ENCODE data around the gene SCTR.

SCTR gene

DNA sequence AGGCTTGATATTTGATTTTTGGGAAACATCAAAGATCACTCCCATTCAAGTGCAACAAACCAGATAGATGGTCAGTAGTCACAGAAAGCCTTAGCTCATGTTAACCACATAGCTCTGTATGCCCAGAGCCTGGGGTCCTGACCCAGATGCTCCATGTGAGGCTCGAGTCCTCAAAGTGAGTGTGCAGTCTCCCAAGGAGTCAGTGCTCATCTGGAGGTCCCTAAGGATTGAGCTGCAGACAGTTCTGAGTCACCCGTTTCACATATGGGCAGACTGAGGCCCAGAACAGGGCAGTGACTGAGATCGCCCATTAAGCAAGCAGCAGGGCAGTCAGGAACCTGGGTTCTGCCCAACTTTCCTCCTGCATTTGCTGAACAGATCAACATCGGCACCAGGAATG, 83.4 kb downstream of the SCTR start:
- DNase-seq, result no peak

- no peak for DNase-seq
Observed at GRCh38 chr2:119440501-119440870, 83.8 kb downstream of the SCTR start.

DNA sequence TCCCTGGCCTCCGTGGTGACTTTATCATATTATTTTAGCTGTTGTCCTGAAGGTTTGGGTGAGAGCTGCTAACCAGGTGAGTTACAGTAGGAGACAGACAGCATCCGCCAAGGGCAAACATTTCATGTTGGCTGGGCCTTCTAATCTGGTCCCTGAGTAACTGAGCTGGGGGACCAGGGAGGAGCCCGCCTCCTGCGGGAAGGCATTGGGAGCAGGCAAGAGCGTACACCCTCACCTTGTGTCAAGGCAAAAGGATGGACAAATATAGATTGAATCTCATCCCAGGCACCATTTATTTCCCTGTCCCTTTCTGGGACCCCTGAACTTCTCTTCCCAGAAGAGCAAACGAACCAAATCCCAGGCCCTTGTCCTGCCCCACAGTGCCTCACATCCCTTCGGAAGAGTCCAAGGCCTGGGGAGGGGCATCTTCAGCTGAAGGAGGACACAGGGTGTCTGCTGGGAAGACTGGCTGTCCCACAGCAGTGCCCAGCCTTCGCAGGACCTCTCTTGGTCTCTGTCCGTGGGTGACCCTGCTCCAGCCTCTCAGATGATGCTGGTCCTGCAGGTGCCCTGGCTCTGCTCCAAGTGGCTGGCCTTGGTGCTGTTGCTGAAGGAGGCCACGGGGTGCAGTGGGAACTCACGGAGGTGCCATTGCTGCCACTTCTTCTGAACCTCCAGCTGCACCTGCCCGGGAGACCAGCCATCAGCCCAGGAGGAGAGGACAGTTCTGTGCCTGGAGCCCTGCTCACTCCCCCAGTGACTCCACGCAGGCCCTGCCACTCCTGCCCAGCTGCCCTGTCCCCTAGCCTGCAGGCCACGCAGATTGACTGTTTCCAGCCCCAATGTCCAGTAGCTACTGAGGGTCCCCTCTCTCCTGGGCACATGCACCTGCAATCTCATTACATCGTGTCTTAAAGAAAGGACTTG, 84.4 kb downstream of the SCTR start:
- no peak for DNase-seq

DNA sequence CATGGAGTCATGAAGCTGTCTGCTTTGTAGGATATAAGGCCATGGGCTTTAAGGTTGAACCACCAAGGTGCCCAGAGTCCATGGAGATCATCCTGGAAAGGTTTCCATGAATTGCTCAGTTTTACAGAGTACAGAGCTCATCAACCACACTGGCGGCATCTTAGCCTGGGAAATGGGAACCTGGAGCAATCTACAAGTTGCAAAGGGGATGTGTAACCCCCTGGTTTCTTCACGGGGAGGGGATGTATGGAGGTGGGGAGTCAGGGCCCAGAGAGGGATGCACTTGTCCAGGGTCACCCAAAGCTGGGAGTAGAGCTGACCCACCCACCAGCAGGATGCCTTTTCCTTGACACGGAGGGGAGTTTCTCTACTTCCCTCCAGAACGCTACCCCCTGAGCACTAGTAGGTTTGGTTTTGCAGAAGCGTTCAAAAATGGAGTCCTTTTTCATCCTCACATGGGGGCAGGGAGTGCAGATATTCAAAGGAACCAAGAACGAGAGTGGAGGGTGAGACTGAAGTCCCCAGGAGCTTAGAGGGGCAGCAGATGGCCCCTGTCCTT, 85.5 kb downstream of the SCTR start:
- no peak for DNase-seq

DNA sequence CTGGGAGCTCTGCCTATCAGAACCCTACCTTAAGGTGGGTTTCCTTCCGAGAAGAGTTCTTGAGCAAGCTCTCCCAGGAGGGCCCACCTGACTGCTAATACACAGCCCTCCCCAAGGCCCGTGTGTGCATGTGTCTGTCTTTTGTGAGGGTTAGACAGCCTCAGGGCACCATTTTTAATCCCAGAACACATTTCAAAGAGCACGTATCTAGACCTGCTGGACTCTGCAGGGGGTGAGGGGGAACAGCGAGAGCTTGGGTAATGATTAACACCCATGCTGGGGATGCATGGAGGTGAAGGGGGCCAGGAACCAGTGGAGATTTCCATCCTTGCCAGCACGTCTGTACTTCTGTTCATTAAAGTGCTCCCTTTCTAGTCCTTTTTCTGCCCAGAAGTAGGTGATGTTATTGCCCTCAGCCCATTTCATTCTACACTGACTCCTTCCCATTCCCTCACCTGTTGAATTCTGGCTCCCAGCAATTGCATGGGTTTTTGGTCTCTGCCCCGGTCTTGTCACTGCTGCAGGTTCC, 86.1 kb downstream of the SCTR start:
- DNase-seq, result no peak

DNA sequence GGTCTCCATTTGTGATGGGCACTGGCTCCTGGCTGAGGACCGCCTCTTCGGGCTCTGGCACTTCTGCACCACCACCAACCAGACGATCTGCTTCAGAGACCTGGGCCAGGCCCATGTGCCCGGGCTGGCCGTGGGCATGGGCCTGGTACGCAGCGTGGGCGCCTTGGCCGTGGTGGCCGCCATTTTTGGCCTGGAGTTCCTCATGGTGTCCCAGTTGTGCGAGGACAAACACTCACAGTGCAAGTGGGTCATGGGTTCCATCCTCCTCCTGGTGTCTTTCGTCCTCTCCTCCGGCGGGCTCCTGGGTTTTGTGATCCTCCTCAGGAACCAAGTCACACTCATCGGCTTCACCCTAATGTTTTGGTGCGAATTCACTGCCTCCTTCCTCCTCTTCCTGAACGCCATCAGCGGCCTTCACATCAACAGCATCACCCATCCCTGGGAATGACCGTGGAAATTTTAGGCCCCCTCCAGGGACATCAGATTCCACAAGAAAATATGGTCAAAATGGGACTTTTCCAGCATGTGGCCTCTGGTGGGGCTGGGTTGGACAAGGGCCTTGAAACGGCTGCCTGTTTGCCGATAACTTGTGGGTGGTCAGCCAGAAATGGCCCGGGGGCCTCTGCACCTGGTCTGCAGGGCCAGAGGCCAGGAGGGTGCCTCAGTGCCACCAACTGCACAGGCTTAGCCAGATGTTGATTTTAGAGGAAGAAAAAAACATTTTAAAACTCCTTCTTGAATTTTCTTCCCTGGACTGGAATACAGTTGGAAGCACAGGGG, 87.1 kb downstream of the SCTR start:
- no peak for DNase-seq

GRCh38 chr2:119435953-119436297, 88.4 kb downstream of the SCTR start:
- DNase-seq, result no peak

GRCh38 chr2:119435081-119435952, 89.0 kb downstream of the SCTR start:
- no peak for DNase-seq

DNA sequence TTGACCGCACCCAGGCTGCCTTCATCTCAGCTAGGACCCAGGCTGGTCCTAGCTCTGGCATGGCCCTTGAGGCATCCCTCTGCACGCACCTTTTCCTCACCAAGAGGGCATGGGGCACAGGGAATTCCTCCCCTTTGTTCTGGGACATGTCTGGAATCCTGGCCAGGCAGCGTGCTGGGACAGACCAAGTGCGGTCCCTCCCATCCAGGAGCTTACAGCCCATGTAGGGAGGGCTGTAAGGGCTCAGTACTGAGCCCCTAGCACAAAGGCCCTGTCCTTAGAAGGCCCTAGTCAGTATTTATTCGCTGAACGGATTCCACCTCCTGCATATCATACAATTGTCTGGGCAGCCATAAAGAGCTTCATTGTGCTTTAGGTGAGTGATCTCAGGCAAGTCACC, 89.6 kb downstream of the SCTR start:
- no peak for DNase-seq

- DNase-seq, result no peak
Observed at GRCh38 chr2:119433636-119434327, 90.5 kb downstream of the SCTR start.

GRCh38 chr2:119432851-119433522, 91.3 kb downstream of the SCTR start:
- no peak for DNase-seq

GRCh38 chr2:119431976-119432850, 92.1 kb downstream of the SCTR start:
- no peak for DNase-seq

DNA sequence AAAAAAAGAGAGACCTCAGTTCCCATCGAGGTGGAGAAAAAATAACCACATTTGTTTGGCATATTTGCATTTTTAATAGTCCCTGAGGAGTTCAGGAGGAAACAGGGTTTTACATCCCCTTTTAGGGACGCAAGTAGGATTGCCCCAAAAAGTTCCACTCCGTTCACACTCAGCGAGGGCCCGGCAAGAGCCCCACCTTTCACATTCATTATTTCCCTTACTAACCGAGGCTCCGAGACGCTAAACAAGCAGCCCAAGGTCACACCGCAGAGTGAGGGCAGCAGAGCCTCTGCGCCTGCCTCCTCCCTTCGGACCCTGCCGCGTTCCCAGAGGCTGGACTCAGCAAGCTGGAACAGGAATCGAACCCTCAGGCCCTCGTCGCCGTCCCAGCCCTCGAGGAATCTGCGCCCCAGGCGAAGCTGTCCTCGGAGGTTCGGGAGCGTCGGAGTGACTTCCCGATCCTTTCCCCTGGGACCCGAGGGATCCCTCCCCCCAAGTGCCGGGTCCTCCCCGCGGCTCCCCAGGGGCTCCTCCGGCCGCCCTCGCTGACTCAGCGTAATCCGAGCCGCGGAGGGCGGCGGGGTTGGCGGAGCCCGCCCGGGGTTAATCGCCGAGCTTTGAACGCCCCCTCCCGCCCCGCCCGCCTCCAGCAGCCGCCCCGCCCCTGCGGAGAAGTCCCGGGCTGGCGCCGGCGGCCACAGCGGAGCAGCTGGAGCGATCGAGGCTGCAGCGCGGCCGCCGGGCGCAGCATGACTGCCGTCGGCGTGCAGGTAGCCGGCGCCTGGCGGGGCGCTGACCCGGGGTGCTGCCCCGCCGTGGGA, 92.9 kb downstream of the SCTR start, which contains the start of gene TMEM37:
Gene TMEM37, plus strand, starts transcription at position 700 of the 821 bp plus-strand sequence. Its CDS starts 50 bp downstream, at position 750.
- DNase-seq, result no peak

DNA sequence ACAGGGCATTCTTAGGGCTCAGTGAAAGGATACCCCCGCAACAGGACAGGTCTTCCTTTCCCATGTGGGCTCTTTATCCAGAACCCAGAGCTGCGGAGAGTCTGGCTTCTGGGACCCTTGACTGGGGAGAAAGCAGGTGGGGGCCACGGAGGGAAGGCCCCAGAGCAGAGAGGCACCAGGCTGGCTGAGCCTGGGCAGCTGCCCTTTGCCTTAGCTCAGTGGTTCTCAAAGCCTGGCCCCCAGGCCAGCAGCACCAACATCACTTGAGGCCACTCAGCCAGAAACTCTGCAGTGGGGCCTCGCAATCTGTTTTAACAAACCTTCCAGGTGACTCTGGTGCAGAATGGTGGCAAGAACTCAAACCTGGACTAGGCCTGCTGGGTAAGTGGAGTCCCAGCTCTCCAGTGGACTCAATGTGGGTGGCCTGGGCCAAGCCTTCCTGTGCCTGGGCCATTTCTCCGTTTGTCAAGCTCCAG, 94.2 kb downstream of the SCTR start:
- no peak for DNase-seq

GRCh38 chr2:119429225-119429981, 94.9 kb downstream of the SCTR start:
- no peak for DNase-seq

DNA sequence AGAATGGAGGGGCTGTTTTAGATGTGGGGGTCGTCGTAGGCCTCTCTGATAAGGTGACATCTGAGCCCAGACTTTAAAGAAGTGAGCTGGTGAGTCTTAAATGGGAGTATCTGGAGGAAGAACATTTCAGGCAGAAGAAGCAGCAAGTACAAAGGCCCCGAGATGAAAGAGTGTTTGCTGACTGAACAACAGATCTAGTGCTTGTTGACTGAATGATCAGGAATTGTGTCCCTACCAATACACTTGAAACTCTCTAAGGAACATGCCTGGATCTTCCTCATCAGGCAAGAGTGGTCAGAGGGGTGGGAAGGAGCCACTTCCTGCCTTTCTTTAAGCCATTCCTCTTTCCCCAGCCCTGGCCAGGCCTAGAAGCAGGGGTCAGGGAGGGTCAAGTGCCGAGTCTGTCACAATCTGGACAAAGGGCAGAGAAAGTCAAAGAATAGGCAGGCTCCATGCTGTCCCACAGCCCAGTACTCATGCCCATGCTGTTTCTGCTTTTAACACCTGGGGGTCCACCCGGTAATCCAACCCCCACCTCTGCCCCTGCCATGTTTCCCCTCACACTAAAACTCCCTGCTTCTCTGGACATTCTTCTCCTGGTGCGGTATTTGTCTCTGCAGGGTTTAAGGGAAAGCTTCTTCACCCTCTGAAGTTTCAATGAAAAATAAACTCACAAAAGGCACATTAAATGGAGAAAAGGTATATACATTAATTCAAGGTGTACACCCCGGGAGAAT, 95.6 kb downstream of the SCTR start:
- DNase-seq, result no peak

GRCh38 chr2:119427756-119428155, 96.5 kb downstream of the SCTR start:
- DNase-seq, result no peak

Measured in SW 1271 (cell line).